GM19372 (cell line): ENCODE results near the gene UNKL.

Experiments used
- ATAC-seq: cut with Tn5 transposase; IDR thresholded peaks from one replicate; pipeline ENCODE4 v1.9.1; 2021; ENCODE audit warnings: mild to moderate bottlenecking, low read depth, moderate library complexity; ENCODE audit not compliant: unreplicated experiment

UNKL gene

GRCh38 chr16:1314399-1315068 is 100.0 kb downstream of the UNKL start:
- no peak for ATAC-seq

GRCh38 chr16:1313721-1314369 is 100.7 kb downstream of the UNKL start:
- ATAC-seq = no peak
